NCI-H446 (cell line): ENCODE data around the gene TLR7.

Experiments
- DNase-seq, 2 experiments: peaks; one replicate each; lab custom pipeline; 2025; lab: John Stamatoyannopoulos, UW

Gene TLR7

DNA sequence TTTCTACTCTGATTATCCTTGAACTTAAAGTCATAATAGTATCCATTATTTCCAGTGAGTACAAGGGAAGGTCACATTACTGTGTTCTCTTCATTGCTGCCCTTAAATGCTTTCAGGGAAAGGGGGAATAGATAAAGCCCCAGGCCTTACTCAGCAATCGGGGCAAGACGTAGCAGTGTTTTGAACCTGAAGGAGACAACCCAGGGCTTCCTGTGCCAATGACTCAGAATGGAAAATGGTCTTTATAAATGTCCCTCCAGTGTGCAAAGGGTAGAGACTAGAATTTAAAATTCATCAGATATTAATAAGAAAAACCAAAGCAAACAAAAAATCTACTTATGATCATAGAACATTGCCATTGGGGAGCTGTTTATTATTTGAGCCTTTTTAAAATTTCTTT is 63.3 kb downstream of the TLR7 start:
- DNase-seq, result no peak

DNA sequence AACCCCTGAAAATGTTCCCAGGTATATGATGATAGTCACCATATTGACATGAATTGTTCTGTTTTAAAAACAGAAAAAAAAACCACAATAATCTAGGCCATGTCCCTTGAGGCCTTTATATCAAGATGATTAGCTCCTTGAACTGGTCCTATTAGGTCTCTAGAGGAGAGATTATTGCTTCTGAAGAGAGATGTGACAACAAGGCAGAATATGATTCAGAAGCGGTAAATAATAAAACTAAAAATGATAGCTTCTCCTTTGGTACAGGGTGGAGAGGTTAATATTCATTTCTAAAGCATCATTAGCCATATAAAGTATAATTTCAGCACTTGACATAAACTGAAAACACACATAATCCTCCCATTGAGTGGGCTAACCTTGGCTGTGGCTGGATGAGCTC is 65.4 kb downstream of the TLR7 start:
- DNase-seq, result no peak

DNA sequence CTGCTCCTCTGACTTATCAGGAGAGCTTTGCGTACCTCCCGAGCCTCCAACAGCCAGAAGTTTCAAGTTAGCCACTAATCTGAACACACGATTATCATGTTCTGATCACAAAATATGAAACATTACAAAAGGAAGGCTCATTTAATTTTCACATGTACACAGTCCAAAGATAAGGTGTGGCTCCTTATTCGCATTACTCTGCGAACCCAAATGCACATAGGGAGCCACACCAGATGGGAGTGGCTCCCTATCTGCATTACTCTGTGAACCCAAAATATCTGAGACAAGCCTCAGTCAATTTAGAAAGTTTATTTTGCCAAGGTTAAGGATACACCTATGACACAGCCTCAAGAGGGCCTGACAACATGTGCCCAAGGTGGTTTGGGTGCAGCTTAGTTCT is 68.0 kb downstream of the TLR7 start:
- DNase-seq, result no peak

DNA sequence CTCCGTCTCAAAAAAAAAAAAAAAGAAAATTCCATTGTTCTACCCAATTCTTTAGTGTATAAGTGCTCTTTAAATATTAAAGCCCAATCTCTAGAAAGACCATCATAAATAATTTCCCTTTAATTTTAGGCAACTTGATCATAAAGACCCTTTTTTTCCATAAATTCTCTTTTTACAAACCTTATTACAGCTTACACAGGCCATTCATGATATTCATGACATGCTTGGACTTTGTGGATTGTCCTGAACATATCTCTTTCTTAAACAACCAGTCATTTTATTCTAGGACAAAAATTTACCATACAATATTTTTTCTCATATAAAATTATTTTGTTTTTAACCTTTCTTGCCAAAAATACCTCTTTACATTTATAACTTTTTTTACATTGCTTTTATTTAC is 70.1 kb downstream of the TLR7 start:
- no peak for DNase-seq
